G401 (cell line): ENCODE results near the gene KCTD20. TPM values are rescaled to one million over a fixed set of nuclear protein-coding genes. Genes with fewer than 3 reads are reported as not detected.

Experiments used
- DNase-seq: peaks from one replicate; pipeline ENCODE4 v3.0.0-alpha.2; 2015; ENCODE audit warnings: low spot score
- in situ Hi-C: cut with HindIII; loops from 2 replicates; pipeline ENCODE4 v1.10.0; 2016; ENCODE audit warnings: low sequenced_read_pairs, mixed read lengths
- total RNA-seq: library from RNA; depleted of rRNA; stranded (reverse); fragments of >200 nt; shearing (Covaris generic); gene quantifications from 2 replicates; pipeline ENCODE4 v1.2.3, GENCODE V29; 2014; rRNA removed

Gene KCTD20
- total RNA-seq, 1 experiment from 2014 or later = 91.6 TPM

DNA sequence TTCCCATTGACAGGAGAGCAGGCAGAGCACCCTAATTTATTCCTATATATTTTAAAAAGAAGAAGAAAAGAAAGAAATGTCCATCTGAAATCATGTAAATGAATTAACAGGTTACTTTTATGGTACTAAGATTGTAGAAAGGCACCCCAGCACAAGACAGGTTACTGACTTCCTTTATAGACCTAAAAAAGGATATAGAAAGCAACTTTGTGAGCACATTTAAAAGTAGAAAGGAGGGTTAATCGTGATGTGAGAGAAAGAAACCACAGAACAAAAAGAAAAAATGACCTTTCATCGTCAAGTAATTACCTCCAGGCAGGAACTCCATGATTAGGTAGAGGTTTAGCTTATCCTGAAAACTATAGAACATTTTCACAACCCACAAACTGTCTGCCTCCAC lies 74.6 kb downstream of the KCTD20 start:
- in situ Hi-C loops = loop anchor here (5.0 kb wide), 1 partner anchor 70 kb away; no protein-coding TSS in a partner anchor
- no peak for DNase-seq

DNA sequence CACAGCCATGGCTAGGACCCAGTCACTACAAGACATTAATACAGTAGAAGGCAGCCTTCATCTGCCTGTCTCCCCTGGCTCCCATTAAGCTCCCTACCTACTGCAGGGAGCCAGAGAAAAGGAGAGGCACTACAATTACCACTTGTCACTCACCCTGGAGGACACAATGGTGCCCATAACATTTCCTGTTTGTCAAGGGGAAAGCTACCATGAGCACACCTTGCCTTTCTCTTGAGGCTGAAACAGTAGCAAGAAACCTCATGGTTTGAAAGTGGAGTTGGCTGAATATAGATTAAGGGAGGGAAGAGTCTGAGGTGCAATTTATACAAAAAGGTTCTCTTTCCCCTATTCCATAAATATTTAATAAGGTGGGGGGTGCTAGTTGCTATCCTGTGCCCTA lies 76.6 kb downstream of the KCTD20 start:
- in situ Hi-C loops = loop anchor here (5.0 kb wide), 1 partner anchor 72 kb away; no protein-coding TSS in a partner anchor

DNA sequence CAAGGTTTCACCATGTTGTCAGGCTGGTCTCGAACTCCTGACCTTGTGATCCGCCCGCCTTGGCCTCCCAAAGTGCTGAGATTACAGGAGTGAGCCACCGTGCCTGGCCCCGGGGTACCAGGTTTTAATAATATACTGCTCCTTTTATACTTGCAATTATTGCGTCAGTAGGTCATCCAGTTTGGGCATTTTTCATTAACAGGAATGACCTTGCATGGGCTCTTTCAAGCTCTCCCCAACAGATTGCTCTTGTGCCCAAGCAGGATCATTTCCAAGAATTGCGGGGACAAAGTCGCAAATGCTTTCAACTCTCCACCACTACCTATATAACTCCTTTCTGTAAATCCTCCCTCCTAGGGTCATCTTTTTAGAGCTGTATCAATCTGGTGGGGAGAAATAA lies 80.7 kb downstream of the KCTD20 start:
- in situ Hi-C loops = no loop called here

More for the DNA sequence above, 76.6 kb downstream of the KCTD20 start:
- DNase-seq = no peak

DNA sequence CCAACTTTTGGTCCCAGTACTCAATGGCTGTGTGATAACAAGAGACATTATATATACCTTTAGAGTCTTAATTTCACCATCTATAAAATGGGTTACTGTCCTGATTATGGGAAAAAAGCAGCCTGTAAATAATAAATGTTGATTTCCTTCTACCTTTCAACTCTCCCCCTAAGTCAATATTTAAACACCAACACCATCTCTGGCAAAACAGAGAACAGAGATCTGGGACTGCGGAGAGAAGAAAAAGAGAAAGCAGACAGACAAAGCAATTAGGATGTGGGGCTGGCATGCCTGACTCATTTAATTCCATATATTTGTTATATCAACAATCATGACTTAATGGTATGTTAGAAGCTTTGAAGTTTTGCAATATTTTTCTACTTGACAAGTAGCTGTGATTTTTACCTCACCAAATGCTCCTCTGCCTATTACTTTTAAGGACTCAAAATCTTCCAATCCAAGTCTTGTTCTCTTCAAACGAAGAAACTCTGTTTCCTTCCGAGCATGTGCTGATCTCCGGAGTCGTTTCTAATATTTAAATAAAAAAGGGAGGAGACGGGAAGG lies 81.2 kb downstream of the KCTD20 start:
- DNase-seq = no peak
- in situ Hi-C loops = no loop called here

More for the DNA sequence above, 80.7 kb downstream of the KCTD20 start:
- DNase-seq = no peak

DNA sequence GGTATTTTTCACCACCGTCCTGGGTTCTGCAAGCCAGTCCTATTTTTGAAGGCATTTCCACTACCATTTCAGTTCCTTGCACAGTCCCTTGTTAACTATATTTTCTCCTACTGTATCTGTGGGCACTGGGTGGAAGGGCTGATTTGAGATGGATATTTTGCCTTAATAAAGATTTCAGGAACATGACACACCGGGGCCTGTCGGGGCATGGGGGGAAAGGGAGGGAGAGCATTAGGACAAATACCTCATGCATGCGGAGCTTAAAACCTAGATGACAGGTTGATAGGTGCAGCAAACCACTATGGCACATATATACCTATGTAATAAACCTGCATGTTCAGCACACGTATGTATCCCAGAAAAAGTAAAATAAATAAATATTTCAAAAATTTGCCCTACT lies 82.1 kb downstream of the KCTD20 start:
- DNase-seq = no peak
- in situ Hi-C loops = no loop called here

DNA sequence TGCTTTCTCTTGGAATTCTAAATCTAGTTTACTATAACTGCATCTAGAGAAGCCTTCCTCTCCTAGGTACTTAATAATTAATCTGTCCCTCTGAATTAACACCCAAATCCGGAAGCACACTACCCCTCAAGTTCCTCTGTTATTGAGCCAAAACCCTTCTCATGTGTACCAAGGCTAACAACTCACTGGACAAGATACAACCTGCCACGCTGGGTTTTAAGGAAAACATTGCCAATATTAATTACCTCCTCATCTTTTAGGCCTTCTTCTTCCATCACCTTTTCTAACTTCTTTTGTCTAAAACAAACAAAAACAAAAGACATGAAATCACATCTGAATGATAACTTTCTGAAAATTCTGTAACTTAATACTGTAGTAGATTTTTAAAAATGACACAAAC lies 82.5 kb downstream of the KCTD20 start:
- in situ Hi-C loops = no loop called here

DNA sequence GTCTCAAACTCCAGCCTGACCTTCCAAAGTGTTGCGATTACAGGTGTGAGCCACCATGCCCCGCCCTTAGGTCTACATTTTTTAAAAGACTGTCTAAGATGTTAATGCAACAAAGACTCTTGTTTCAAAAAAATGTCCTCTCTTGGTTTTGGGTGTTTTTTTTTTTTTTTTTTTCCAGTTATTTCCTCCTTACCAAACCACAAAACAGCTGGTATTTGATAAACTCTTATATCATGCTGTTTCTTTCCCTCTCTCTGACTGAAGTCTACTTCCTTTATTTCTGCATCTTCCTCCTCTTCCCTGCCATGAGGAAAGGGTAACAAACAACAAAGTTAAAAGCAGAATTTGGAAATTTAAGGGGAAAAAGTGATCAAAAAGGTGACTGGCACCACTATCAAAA lies 83.3 kb downstream of the KCTD20 start:
- no peak for DNase-seq
- in situ Hi-C loops = no loop called here

More for the DNA sequence above, 82.5 kb downstream of the KCTD20 start:
- no peak for DNase-seq

DNA sequence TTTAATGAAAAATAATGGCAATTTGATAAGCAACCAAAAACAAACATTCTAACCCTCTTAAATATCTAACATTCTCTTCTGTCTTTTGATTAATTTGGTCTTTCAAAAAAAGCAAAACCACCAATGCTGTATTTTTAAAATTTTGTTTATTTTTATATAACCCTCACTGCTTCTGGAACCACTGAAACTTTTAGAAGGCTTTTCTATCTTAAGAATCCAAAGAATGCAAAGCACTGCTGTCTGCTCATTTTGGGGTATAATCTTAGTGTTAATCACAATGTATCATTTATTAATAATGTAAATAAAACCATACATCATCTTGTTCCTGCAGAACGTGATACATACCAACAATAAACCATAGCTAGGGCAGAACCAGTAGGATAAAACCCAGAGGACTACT lies 90.5 kb downstream of the KCTD20 start:
- in situ Hi-C loops = no loop called here
- no peak for DNase-seq

DNA sequence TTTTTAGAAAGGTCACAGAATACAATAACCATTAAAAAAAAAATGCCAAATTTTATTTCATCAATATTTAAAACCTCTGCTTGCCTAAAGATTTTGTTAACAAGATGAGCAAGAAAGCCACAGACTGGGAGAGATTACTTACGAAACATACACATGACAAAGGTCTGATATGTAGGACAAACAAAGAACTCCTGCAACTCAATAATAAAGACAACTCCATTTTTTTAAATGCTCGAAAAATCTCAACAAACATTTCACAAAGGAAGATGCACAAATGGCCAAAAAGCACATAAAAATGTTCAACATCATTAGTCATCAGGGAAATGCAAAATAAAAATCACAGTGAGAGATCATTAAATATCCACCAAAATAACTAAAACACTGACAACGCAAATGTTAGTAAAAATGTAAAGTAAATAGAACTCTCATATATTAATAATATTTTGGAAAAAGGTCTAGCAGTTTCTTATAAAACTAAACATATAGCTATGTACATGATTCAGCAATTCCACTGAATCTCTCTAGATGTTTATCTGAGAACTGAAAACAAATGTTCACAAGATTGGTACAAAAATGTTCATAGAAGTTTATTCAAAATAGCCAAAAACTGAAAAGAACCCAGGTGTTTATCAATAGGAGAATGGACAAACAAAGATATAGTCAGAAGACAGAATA lies 94.2 kb downstream of the KCTD20 start:
- DNase-seq = no peak
- in situ Hi-C loops = no loop called here

DNA sequence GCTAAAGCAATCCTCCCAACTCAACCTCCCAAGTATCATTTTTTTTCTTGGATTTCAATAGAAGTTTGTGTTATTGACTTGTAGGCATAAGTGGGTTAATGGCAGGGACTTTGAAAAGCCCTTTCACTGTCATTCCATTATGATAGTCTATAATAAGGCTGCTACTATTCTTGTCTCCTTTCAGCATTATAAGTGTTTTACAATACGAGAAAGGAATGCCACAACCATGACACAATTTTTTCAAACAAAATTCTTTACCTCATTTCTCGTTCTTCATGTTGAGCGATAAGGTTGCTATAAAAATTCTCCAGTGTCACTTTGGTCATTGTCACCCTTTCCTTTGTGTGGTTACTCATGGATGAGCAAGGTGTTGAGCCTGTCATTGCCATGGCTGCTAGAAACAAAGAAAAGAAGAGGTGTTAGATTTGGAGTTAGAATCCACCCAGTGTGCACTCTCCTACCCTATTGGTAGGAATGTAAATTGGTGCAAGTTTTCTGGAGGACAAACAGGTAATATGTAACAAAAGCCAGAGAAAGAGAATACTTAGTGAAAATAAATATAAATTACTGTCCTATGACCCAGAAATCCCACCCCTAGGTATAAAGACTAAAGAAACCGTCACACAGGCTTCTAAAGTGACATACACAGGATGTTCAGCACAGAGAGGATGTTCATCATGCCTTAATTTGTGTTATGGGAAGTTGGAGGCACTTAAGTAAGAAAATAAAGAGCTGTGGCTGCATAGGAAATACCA lies 97.2 kb downstream of the KCTD20 start:
- DNase-seq = no peak
- in situ Hi-C loops = no loop called here

Other genes with a start within 250 kb of the KCTD20 start
- 11.8 and 13.9 TPM in 2 replicates for gene BRPF3, start 246.3 kb upstream of the KCTD20 start, total RNA-seq
- not detected in 2 replicates for gene PNPLA1, start 172.9 kb upstream of the KCTD20 start, total RNA-seq
- not detected in 2 replicates for gene BNIP5, start 106.1 kb upstream of the KCTD20 start, total RNA-seq
- 1.7 and 2.7 TPM in 2 replicates for gene ETV7, start 55.3 kb upstream of the KCTD20 start, total RNA-seq
- not detected in 2 replicates for gene PXT1, start 146 bp upstream of the KCTD20 start, total RNA-seq
- 11.8 and 19.6 TPM in 2 replicates for gene STK38, start 104.5 kb downstream of the KCTD20 start, total RNA-seq
- gene SRSF3, start 151.4 kb downstream of the KCTD20 start, total RNA-seq = 342 and 464 TPM in 2 replicates
- 105 and 117 TPM in 2 replicates for gene CDKN1A, start 235.7 kb downstream of the KCTD20 start, total RNA-seq